NB4 (cell line): ENCODE data around the gene WDR62.

ENCODE experiments used
- MYC ChIP-seq: IDR thresholded peaks from 2 replicates; pipeline ENCODE4 v1.6.1; 2011; ENCODE audit warnings: low read depth, low read length
- POLR2A ChIP-seq: IDR thresholded peaks from 2 replicates; pipeline ENCODE4 v1.6.1; 2011; ENCODE audit warnings: mild to moderate bottlenecking; ENCODE audit not compliant: insufficient read length; ENCODE audit errors: extremely low read depth
- TF ChIP-seq, protein P1 (sequence below): IDR thresholded peaks from one replicate; pipeline ENCODE4 v1.5.1; 2012; ENCODE audit warnings: low read depth, low read length
- TF ChIP-seq, protein P2 (sequence below): IDR thresholded peaks from 2 replicates; pipeline ENCODE4 v1.6.1; 2011; ENCODE audit warnings: low read depth, low read length

DNA sequence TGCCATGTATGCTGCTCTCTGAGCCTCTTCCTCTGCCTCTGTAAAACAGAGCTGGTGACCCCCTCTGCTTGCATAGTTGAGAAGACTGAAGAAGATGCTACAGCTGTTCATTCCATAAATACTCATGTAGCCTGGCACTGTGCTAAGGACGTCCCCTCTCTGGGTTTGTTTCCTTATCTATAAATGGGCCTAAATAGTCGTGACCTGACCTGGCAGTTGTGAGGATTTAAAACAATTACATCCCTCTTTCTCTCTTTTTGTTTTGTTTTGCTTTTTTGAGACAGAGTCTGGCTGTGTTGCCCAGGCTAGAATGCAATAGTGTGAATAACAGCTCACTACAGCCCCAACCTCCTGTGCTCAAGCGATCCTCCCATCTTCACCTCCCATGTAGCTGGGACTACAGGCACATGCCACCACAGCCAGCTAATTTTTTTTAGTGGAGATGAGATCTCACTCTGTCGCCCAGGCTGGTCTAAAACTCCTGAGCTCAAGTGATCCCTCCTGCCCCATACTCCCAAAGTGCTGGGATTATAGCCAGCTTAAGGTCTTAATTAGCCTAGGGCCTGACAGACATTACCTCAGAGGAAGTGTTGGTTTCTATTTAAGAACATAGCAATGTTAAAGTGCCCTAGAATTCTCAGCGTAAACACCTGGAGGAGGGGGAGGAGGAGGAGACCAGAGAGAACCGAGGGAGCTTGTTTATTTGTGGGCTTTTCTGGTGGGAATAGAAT is 4.6 kb downstream of the WDR62 start:
- no peak for TF ChIP-seq POLR2A
- TF ChIP-seq, protein P1, sequence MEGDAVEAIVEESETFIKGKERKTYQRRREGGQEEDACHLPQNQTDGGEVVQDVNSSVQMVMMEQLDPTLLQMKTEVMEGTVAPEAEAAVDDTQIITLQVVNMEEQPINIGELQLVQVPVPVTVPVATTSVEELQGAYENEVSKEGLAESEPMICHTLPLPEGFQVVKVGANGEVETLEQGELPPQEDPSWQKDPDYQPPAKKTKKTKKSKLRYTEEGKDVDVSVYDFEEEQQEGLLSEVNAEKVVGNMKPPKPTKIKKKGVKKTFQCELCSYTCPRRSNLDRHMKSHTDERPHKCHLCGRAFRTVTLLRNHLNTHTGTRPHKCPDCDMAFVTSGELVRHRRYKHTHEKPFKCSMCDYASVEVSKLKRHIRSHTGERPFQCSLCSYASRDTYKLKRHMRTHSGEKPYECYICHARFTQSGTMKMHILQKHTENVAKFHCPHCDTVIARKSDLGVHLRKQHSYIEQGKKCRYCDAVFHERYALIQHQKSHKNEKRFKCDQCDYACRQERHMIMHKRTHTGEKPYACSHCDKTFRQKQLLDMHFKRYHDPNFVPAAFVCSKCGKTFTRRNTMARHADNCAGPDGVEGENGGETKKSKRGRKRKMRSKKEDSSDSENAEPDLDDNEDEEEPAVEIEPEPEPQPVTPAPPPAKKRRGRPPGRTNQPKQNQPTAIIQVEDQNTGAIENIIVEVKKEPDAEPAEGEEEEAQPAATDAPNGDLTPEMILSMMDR = no peak
- TF ChIP-seq MYC = no peak
- TF ChIP-seq, protein P2, sequence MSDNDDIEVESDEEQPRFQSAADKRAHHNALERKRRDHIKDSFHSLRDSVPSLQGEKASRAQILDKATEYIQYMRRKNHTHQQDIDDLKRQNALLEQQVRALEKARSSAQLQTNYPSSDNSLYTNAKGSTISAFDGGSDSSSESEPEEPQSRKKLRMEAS = no peak
